ENCODE results near the gene PARP8.

The PARP8 gene

DNA sequence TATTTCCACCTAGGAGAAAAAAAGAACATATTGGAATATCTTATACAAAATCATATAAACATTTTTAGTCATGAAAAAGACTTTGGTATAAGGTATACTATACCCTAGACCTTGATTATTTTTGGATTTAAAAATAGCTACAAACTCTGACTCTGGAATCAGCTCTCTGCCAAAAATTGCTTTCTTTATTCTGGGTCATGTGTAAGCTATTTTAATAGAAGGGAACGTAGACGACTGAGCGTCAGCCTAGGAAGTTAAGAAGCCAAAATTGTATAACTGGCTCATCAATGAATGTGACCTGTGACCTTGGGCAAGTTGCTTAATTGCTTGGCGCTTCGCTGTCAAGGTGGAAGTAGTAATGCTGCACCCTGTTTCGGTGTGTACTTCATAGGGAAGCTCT, 157.1 kb downstream of the PARP8 start:
- in situ Hi-C loops (cut with MboI; ENCODE audit: low sequenced_read_pairs, unreplicated experiment) = no loop called here
- TF ChIP-seq, protein P1, sequence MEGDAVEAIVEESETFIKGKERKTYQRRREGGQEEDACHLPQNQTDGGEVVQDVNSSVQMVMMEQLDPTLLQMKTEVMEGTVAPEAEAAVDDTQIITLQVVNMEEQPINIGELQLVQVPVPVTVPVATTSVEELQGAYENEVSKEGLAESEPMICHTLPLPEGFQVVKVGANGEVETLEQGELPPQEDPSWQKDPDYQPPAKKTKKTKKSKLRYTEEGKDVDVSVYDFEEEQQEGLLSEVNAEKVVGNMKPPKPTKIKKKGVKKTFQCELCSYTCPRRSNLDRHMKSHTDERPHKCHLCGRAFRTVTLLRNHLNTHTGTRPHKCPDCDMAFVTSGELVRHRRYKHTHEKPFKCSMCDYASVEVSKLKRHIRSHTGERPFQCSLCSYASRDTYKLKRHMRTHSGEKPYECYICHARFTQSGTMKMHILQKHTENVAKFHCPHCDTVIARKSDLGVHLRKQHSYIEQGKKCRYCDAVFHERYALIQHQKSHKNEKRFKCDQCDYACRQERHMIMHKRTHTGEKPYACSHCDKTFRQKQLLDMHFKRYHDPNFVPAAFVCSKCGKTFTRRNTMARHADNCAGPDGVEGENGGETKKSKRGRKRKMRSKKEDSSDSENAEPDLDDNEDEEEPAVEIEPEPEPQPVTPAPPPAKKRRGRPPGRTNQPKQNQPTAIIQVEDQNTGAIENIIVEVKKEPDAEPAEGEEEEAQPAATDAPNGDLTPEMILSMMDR (IDR thresholded peaks at IDR 0.05; ENCODE audit: borderline replicate concordance, control extremely low read depth, extremely low read depth, insufficient read depth, missing control alignments) = no peak
- no peak for DNase-seq (ENCODE audit: low spot score)

DNA sequence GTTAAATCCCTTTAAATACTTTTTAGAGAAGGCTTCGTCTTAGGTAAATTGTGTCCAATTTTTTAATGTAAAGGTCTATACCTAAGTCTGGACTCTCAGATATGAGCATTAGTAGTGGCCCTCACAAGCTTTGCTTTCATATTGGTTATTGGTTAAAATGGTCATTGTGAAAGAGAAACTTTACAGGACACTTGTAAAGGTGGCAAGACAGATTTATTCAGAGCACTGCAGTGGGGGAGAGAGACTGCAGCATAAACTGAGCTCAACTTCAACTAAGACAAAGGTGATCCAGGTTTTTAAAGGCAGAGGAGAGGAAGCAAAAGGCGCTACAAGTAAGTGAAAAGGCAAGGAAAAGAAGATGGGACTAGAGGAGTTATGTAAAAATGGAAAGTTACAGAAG, 157.7 kb downstream of the PARP8 start:
- in situ Hi-C loops (cut with MboI; ENCODE audit: low sequenced_read_pairs, unreplicated experiment) = no loop called here
- DNase-seq (ENCODE audit: low spot score) = no peak
- TF ChIP-seq, protein P1 (IDR thresholded peaks at IDR 0.05; ENCODE audit: borderline replicate concordance, control extremely low read depth, extremely low read depth, insufficient read depth, missing control alignments) = no peak

DNA sequence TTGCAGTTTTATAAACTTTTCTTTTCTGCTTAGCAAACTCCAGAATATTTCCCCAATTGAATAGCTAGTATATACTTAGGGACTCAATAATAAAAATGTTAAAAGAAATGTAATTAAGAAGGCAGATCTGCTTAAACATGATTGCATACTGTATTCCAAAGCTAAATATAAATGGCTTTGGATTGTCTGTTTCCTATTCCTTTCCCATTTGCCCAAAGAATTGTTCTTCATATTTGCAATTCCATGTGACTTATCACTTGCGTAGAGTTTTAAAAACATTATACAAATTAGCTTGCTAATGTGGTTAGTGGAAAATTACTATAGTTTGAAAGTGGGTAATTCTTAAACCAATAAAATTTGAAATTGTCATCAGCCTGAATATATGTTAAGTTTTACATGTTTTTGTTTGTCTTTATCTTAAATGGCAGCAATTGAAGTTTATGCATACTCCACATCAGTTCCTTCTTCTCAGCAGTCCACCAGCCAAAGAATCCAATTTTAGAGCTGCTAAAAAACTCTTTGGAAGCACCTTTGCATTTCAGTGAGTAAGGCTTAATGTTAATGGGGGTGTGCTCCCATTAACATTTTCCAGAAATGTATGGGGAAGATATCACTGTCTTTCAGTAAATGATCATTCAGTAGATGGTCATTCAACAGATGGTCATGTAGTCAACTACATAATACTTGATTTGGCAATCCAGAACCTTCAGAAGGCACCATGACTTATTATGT, 161.2 kb downstream of the PARP8 start:
- in situ Hi-C loops (cut with MboI; ENCODE audit: low sequenced_read_pairs, unreplicated experiment) = no loop called here
- no peak for DNase-seq (ENCODE audit: low spot score)
- TF ChIP-seq, protein P1 (IDR thresholded peaks at IDR 0.05; ENCODE audit: borderline replicate concordance, control extremely low read depth, extremely low read depth, insufficient read depth, missing control alignments) = no peak

DNA sequence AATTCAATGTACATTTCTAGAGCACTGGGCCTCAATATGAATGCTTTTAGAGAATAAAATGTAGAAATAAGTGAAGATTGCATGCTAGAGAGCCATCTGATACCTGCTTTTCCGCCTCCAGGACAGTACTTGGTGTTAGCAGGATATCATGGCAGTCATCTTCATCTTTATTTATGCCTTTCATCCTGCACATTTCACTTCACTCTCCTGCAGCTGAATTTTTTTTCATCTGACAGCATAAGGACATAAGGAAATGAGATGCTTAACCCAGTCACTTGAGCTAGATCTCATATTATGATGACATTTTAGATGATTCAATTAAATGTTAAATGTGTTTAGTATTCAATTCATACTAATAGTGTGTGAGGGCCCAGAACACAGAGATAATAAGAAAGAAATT, 162.6 kb downstream of the PARP8 start:
- in situ Hi-C loops (cut with MboI; ENCODE audit: low sequenced_read_pairs, unreplicated experiment) = no loop called here
- TF ChIP-seq, protein P1 (IDR thresholded peaks at IDR 0.05; ENCODE audit: borderline replicate concordance, control extremely low read depth, extremely low read depth, insufficient read depth, missing control alignments) = no peak
- DNase-seq (ENCODE audit: low spot score) = no peak

DNA sequence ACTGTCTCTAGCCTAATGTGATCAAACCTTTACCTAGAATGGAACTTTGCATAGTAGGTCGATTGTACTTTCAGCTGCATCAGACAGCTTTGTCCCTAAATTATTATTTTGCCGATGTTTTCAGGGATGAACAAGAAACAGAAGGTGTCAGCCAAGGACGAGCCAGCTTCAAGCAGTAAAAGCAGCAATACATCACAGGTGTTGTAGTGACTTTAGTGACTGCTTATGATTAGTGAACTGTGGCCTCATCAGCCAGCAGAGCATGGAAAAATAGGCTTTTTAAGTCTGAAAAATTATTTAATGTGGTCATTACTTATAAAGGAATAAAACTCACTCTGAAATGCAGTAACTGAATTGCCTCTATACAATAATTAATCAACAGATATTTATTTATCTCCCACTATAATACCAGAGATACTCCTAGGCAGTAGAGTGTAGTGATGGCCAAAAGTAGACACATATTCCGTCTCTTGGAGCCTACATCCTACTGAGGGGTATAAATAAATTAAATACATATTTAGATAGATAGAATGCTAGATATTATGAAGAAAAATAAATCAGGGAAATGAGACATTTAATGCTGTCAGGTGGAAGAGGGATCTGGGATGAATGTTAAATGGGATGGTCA, 166.3 kb downstream of the PARP8 start:
- in situ Hi-C loops (cut with MboI; ENCODE audit: low sequenced_read_pairs, unreplicated experiment) = no loop called here
- TF ChIP-seq, protein P1 (IDR thresholded peaks at IDR 0.05; ENCODE audit: borderline replicate concordance, control extremely low read depth, extremely low read depth, insufficient read depth, missing control alignments) = no peak

DNA sequence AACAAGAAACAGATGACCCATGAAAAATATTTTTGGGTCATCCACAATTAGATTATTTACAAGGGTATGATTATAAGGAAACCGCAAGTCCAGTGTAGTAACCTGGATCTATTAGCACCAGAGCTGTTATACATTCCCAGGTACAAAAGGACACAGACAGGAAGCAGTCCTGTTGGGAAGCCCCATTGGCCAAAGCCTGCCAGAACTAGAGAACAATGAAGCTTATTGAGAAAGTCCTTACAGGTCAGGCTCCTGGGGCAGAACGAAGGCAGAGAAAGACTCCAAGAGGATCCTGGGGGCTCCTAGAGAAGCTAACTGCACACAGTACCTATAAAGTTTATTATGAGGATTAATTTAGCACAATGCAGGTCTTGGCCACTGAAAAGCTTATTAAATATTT, 169.9 kb downstream of the PARP8 start:
- no peak for DNase-seq (ENCODE audit: low spot score)
- in situ Hi-C loops (cut with MboI; ENCODE audit: low sequenced_read_pairs, unreplicated experiment) = no loop called here
- TF ChIP-seq, protein P1 (IDR thresholded peaks at IDR 0.05; ENCODE audit: borderline replicate concordance, control extremely low read depth, extremely low read depth, insufficient read depth, missing control alignments) = no peak

More for the DNA sequence above, 166.3 kb downstream of the PARP8 start:
- DNase-seq (ENCODE audit: low spot score) = no peak
